ENCODE data around the gene NBEA. TPM values are rescaled to one million over a fixed set of nuclear protein-coding genes. Genes with fewer than 3 reads are reported as not detected.

NBEA gene
- total and polyA plus RNA-seq, 12 donors, result 3.1 to 19.7 (median 14.2) TPM

DNA sequence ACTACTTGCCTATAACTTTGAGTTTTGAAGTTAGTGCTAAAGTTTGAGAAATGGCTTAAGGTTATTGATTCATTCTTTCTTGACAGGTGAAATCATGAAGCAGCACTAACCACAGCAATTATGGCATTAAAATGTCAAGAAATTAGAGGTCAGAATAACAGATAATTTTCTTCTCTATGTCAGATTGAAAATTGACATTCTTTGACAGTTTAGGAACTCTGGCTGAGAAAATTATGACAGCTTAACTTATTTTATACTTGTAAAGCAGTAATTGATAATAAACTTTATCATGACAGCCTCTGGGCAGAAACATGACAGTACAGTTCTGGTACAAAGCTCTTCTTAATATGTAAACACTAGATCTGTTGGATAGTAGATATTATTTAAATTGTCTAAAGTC is 689.6 kb downstream of the NBEA start:
- intact Hi-C loops (cut with DNase I), result no loop called here
- Histone ChIP-seq H3K4me3 (no peak overlapping the region), H3K27me3 (no peaks in the 10 kb centered on the region), H3K9me3 (replicated peaks in 1 of 3) (no peaks in the 10 kb centered on the region), H3K36me3 (replicated peaks in 1 of 2) (no peaks in the 10 kb centered on the region), H3K4me1 (replicated peaks in 1 of 2) (no peaks in the 10 kb centered on the region), H3K27ac (no peak overlapping the region)
- no peak for DNase-seq
- TF ChIP-seq, protein P1, sequence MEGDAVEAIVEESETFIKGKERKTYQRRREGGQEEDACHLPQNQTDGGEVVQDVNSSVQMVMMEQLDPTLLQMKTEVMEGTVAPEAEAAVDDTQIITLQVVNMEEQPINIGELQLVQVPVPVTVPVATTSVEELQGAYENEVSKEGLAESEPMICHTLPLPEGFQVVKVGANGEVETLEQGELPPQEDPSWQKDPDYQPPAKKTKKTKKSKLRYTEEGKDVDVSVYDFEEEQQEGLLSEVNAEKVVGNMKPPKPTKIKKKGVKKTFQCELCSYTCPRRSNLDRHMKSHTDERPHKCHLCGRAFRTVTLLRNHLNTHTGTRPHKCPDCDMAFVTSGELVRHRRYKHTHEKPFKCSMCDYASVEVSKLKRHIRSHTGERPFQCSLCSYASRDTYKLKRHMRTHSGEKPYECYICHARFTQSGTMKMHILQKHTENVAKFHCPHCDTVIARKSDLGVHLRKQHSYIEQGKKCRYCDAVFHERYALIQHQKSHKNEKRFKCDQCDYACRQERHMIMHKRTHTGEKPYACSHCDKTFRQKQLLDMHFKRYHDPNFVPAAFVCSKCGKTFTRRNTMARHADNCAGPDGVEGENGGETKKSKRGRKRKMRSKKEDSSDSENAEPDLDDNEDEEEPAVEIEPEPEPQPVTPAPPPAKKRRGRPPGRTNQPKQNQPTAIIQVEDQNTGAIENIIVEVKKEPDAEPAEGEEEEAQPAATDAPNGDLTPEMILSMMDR (IDR thresholded peaks at IDR 0.05), result no peak
- no peak for TF ChIP-seq POLR2A (IDR thresholded peaks at IDR 0.05)

DNA sequence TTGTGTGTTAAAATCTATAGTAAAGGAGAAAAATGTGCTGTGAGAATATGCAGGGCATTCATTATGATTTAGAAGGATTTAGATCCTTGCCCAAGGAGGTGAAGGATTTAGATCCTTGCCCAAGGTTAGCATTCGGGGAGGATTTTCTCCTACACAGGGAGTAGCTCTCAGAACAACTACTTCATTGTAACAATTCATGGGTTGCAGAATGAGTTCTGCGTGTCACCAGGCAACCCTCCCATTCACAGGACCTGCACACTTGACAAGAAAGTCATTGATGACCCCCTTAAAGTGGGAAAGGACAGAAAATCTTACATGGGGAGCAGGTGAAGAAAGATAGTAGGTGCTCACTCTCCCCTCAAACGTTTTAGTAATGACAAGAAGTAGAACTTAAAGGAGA is 701.6 kb downstream of the NBEA start:
- intact Hi-C loops (cut with DNase I), result no loop called here

DNA sequence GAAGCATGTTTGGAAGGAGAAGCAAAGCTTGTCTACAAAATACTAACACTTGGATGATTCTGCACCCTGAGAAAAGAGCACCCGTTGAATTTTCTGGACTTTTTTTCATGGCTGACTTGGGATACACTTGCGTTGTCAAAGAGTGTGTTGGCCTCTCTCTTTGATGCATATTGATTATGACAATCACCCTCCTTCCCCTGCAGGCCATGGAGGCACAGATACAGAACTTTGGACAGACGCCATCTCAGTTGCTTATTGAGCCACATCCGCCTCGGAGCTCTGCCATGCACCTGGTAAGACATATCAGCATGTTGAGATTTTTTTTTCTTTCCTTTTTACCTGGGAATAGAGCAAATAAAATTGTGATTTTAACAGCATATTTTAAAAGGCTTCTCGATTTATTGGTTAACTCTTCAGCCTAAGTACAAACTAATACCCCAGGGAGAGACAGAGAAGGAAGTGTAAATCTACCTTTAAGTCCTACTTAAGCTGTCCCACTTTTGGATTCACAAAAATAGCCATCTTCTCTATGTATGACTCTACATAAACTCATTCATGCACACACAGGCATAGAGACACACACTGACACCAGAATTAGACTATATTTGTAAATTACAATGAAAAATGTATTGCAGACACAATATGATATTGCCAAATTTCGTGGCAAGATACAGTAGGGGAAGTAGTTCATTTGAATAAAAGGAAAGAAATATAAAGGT is 704.1 kb downstream of the NBEA start:
- no peaks in the 10 kb centered on the region for H3K9me3 ChIP-seq (replicated peaks in 1 of 3)
- WGBS, 4 donors, result 87 to 93% (median 92%) methylated on average over 7 of the region's 7 CpGs
- no peaks in the 10 kb centered on the region for H3K36me3 ChIP-seq (replicated peaks in 1 of 2)
- no peak overlapping the region for H3K27ac ChIP-seq
- DNase-seq, result no peak
- H3K27me3 ChIP-seq, result no peaks in the 10 kb centered on the region
- TF ChIP-seq, protein P1 (IDR thresholded peaks at IDR 0.05), result no peak
- no peak for TF ChIP-seq POLR2A (IDR thresholded peaks at IDR 0.05)
- intact Hi-C loops (cut with DNase I), result no loop called here
- H3K4me3 ChIP-seq, result no peak overlapping the region
- H3K4me1 ChIP-seq (replicated peaks in 1 of 2), result no peaks in the 10 kb centered on the region

More for the DNA sequence above, 701.6 kb downstream of the NBEA start:
- no peaks in the 10 kb centered on the region for H3K4me1 ChIP-seq (replicated peaks in 1 of 2)
- no peaks in the 10 kb centered on the region for H3K36me3 ChIP-seq (replicated peaks in 1 of 2)
- DNase-seq, result no peak
- WGBS, 4 donors, result 67 to 83% (median 69%) methylated on average over 3 of the region's 3 CpGs
- no peak overlapping the region for H3K27ac ChIP-seq
- no peak overlapping the region for H3K4me3 ChIP-seq
- no peaks in the 10 kb centered on the region for H3K27me3 ChIP-seq
- H3K9me3 ChIP-seq (replicated peaks in 1 of 3), result no peaks in the 10 kb centered on the region
- no peak for TF ChIP-seq POLR2A (IDR thresholded peaks at IDR 0.05)
- TF ChIP-seq, protein P1 (IDR thresholded peaks at IDR 0.05), result no peak

DNA sequence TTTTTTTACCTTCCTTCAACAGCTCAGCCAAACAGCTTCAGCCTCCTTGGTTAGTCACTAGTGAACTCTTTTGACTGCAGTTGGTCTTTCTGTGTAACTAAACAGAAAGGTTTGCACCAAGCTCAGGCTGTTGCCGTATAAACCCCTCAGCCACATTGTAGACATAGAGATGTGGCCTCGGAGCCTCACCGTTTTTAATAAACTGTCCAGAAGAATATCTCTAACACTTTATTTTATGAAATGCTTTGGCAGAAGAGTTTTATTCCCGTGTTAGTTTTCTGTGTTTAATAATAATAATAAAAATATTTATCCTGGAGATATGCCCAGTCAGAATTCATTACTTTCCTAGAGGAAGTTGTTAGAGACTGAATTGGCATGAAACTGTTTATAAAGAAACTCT is 706.1 kb downstream of the NBEA start:
- no peak for TF ChIP-seq POLR2A (IDR thresholded peaks at IDR 0.05)
- TF ChIP-seq, protein P1 (IDR thresholded peaks at IDR 0.05), result no peak
- no peaks in the 10 kb centered on the region for H3K4me1 ChIP-seq (replicated peaks in 1 of 2)
- H3K27ac ChIP-seq, result no peak overlapping the region
- intact Hi-C loops (cut with DNase I), result no loop called here
- no peak for DNase-seq
- H3K4me3 ChIP-seq, result no peak overlapping the region
- no peaks in the 10 kb centered on the region for H3K9me3 ChIP-seq (replicated peaks in 1 of 3)
- WGBS, 4 donors, result 64 to 81% (median 69%) methylated on average over 4 of the region's 4 CpGs
- no peaks in the 10 kb centered on the region for H3K27me3 ChIP-seq
- no peaks in the 10 kb centered on the region for H3K36me3 ChIP-seq (replicated peaks in 1 of 2)
